Measurements from ENCODE around the gene NUP50.

Gene NUP50

DNA sequence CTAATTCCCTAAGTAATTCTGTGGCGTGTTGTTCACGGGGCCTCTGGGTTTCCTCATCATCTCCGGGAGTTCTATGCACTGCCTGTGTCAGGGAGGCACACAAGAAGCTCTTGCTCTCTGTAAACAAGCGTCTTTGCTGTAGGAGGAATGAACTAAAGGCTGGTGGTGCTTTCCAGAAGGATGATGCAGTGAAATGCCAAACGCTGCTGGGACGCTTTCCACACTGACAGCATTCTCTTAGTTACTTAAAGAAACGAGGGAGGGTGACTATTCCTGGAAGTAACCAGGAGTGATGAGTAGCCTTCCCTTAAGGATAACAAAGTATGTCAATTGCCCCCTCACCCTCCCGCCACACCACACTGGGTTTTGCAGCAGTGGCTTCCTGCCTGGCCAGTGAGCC lies 38.5 kb upstream of the NUP50 start:
- H4K8ac ChIP-seq (ENCODE audit: low read depth, low read length), result no peak overlapping the region
- H3K79me1 ChIP-seq (ENCODE audit: low read depth, low read length), result no peaks in the 10 kb centered on the region
- H3K14ac ChIP-seq (ENCODE audit: low read length), result no peak overlapping the region
- peak overlapping the region; percentile 72 for H2AFZ ChIP-seq (ENCODE audit: low read length)
- no peak overlapping the region for H2AK5ac ChIP-seq (ENCODE audit: low read depth, low read length)
- DNase-seq (ENCODE audit: low spot score), result no peak
- no peak overlapping the region for H2BK15ac ChIP-seq (ENCODE audit: low read length)
- no CpG with 5 or more reads among the region's 8 CpGs for WGBS, 2 donors (ENCODE audit: extremely low coverage in 2 of 2, insufficient read length in 2 of 2, insufficient replicate concordance in 1 of 2)
- no peak overlapping the region for H4K91ac ChIP-seq (ENCODE audit: low read depth, low read length, poor library complexity)
- H3K9me3 ChIP-seq (replicated peaks in 1 of 2; ENCODE audit: control insufficient read depth in 2 of 2, insufficient read depth in 1 of 2, low read depth in 1 of 2, low read length in 2 of 2), result no peaks in the 10 kb centered on the region
- no peaks in the 10 kb centered on the region for H3K36me3 ChIP-seq (replicated peaks in 1 of 2; ENCODE audit: control insufficient read depth in 2 of 2, insufficient read depth in 2 of 2, low read length in 2 of 2)
- no peak overlapping the region for H3K18ac ChIP-seq (ENCODE audit: low read length)
- H2BK12ac ChIP-seq (ENCODE audit: low read length), result no peak overlapping the region
- H3K4ac ChIP-seq (ENCODE audit: low read length), result no peak overlapping the region
- no peak overlapping the region for H3K9ac ChIP-seq (ENCODE audit: low read depth, low read length, poor library complexity)
- peaks cover 6 to 12% of the 10 kb centered on the region in 2 donors for H3K4me1 ChIP-seq (ENCODE audit: control insufficient read depth in 2 of 2, insufficient read depth in 1 of 2, low read depth in 1 of 2, low read length in 2 of 2)
- H3K27me3 ChIP-seq (ENCODE audit: control insufficient read depth in 3 of 3, insufficient read depth in 3 of 3, low read depth in 1 of 3, low read length in 3 of 3), result no peaks in the 10 kb centered on the region
- no peak overlapping the region for H3K23ac ChIP-seq (ENCODE audit: low read depth, low read length, poor library complexity)
- peak overlapping the region in 1 of 2 donors; percentile 22 for H3K4me3 ChIP-seq (ENCODE audit: low read length in 2 of 2)
- H2BK120ac ChIP-seq (ENCODE audit: low read depth, low read length), result no peak overlapping the region
- no peak overlapping the region for H3K27ac ChIP-seq (replicated peaks; ENCODE audit: low read length)
- no peak overlapping the region for H3K4me2 ChIP-seq (ENCODE audit: insufficient read depth, low read length, poor library complexity, severe bottlenecking)
- no peak overlapping the region for H2BK5ac ChIP-seq (ENCODE audit: low read length)

DNA sequence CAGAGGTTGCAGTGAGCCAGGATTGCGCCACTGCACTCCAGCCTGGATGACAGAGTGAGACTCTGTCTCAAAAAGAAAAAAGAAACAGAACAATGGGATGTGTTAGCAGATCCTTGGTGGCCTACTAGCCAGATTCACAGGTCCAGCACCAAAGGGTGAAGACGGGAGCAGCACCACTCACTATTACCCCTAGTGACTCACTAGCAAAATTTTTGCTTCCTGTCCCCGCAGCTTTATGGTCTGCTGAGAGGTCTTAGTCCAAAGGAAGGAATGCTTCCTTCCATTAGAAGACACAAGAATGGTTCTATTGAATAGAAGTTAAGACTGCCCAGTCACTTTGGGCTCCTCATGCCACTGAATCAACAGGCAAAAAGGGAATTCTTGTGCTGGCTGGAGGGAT lies 35.9 kb upstream of the NUP50 start:
- Histone ChIP-seq H3K27me3 (ENCODE audit: control insufficient read depth in 3 of 3, insufficient read depth in 3 of 3, low read depth in 1 of 3, low read length in 3 of 3) (no peaks in the 10 kb centered on the region), H2AK5ac (ENCODE audit: low read depth, low read length) (no peak overlapping the region), H2BK120ac (ENCODE audit: low read depth, low read length) (no peak overlapping the region), H3K23ac (ENCODE audit: low read depth, low read length, poor library complexity) (no peak overlapping the region), H3K4me2 (ENCODE audit: insufficient read depth, low read length, poor library complexity, severe bottlenecking) (no peak overlapping the region), H3K9me3 (replicated peaks in 1 of 2; ENCODE audit: control insufficient read depth in 2 of 2, insufficient read depth in 1 of 2, low read depth in 1 of 2, low read length in 2 of 2) (peaks cover 0 to 1% of the 10 kb centered on the region in 2 donors), H2BK12ac (ENCODE audit: low read length) (no peak overlapping the region), H3K79me1 (ENCODE audit: low read depth, low read length) (no peaks in the 10 kb centered on the region), H2BK5ac (ENCODE audit: low read length) (no peak overlapping the region), H3K4me3 (ENCODE audit: low read length in 2 of 2) (no peak overlapping the region), H4K8ac (ENCODE audit: low read depth, low read length) (no peak overlapping the region), H3K9ac (ENCODE audit: low read depth, low read length, poor library complexity) (no peak overlapping the region), H2BK15ac (ENCODE audit: low read length) (no peak overlapping the region), H3K18ac (ENCODE audit: low read length) (no peak overlapping the region), H3K4ac (ENCODE audit: low read length) (no peak overlapping the region), H3K4me1 (ENCODE audit: control insufficient read depth in 2 of 2, insufficient read depth in 1 of 2, low read depth in 1 of 2, low read length in 2 of 2) (peaks cover 6 to 12% of the 10 kb centered on the region in 2 donors), H3K36me3 (replicated peaks in 1 of 2; ENCODE audit: control insufficient read depth in 2 of 2, insufficient read depth in 2 of 2, low read length in 2 of 2) (peaks cover 0 to 4% of the 10 kb centered on the region in 2 donors), H3K14ac (ENCODE audit: low read length) (no peak overlapping the region), H3K27ac (replicated peaks; ENCODE audit: low read length) (no peak overlapping the region), H4K91ac (ENCODE audit: low read depth, low read length, poor library complexity) (no peak overlapping the region), H2AFZ (ENCODE audit: low read length) (no peak overlapping the region)
- DNase-seq (ENCODE audit: low spot score), result no peak
- whole genome bisulfite sequencing, 2 donors (ENCODE audit: extremely low coverage in 2 of 2, insufficient read length in 2 of 2, insufficient replicate concordance in 1 of 2), result no CpG with 5 or more reads among the region's 3 CpGs

DNA sequence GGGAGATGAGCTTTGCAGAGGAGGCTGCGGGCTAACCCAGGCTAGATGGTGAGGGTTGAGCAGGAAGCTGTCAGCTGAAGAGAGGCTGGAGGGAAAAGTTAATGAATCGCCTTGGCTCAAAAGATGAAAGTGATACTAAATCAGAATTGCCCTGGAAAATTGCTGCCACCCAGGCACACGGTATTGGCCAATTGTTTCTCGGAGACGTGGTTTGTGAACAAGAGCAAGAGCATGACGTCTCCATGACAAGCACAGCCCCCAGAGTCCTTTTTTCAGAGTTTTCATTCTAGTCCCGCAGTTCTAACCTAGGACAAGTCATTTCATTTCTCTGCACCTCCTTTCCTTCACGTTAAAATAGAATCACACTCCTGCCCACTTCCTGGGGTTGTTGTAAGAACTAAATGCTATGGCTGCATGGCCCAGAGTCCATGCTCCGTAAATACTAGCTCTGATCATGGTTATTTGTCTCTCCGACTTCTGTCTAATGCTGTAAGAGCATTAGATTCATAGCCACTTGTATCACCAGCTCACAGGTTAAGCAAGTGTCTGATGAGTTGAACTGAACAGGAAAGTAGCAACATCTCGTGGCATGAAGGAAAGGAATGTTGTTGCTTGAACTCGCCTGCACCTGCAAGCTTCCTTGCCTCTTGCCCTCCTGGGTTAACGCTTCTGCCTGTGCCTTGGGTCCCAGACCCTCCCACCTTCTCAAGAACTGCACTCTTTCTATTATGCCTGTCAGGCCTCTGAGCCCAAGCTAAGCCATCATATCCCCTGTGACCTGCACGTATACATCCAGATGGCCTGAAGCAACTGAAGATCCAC lies 33.8 kb upstream of the NUP50 start:
- Histone ChIP-seq H3K9me3 (replicated peaks in 1 of 2; ENCODE audit: control insufficient read depth in 2 of 2, insufficient read depth in 1 of 2, low read depth in 1 of 2, low read length in 2 of 2) (peaks cover 5 to 11% of the 10 kb centered on the region in 2 donors), H3K4me1 (ENCODE audit: control insufficient read depth in 2 of 2, insufficient read depth in 1 of 2, low read depth in 1 of 2, low read length in 2 of 2) (peaks cover 3 to 9% of the 10 kb centered on the region in 2 donors), H4K8ac (ENCODE audit: low read depth, low read length) (no peak overlapping the region), H3K4me2 (ENCODE audit: insufficient read depth, low read length, poor library complexity, severe bottlenecking) (no peak overlapping the region), H3K18ac (ENCODE audit: low read length) (no peak overlapping the region), H2BK15ac (ENCODE audit: low read length) (no peak overlapping the region), H3K27me3 (ENCODE audit: control insufficient read depth in 3 of 3, insufficient read depth in 3 of 3, low read depth in 1 of 3, low read length in 3 of 3) (no peaks in the 10 kb centered on the region), H3K9ac (ENCODE audit: low read depth, low read length, poor library complexity) (no peak overlapping the region), H3K4ac (ENCODE audit: low read length) (no peak overlapping the region), H3K14ac (ENCODE audit: low read length) (no peak overlapping the region), H2BK5ac (ENCODE audit: low read length) (no peak overlapping the region), H3K4me3 (ENCODE audit: low read length in 2 of 2) (no peak overlapping the region), H4K91ac (ENCODE audit: low read depth, low read length, poor library complexity) (no peak overlapping the region), H3K23ac (ENCODE audit: low read depth, low read length, poor library complexity) (no peak overlapping the region), H3K27ac (replicated peaks; ENCODE audit: low read length) (no peak overlapping the region), H2AFZ (ENCODE audit: low read length) (no peak overlapping the region), H2BK12ac (ENCODE audit: low read length) (no peak overlapping the region), H2BK120ac (ENCODE audit: low read depth, low read length) (no peak overlapping the region), H3K36me3 (replicated peaks in 1 of 2; ENCODE audit: control insufficient read depth in 2 of 2, insufficient read depth in 2 of 2, low read length in 2 of 2) (peaks cover 11 to 12% of the 10 kb centered on the region in 2 donors), H3K79me1 (ENCODE audit: low read depth, low read length) (no peaks in the 10 kb centered on the region), H2AK5ac (ENCODE audit: low read depth, low read length) (no peak overlapping the region)
- no CpG with 5 or more reads among the region's 14 CpGs for WGBS, 2 donors (ENCODE audit: extremely low coverage in 2 of 2, insufficient read length in 2 of 2, insufficient replicate concordance in 1 of 2)
- no peak for DNase-seq (ENCODE audit: low spot score)

DNA sequence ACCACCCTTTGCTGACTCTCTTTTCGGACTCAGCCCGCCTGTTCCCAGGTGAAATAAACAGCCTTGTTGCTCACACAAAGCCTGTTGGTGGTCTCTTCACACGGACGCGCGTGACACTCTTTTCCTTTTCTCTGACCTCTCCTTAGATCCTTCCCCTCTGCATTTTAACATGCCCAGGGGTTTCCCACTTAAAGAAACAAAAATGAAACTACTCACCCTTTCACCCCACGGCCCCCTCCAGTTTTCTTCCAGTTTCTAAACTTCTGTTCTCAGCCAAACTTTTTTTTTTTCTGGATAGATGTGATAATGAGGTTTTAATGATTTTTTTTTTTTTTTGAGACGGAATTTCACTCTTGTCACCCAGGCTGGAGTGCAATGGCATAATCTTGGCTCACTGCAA lies 32.8 kb upstream of the NUP50 start:
- Histone ChIP-seq H3K36me3 (replicated peaks in 1 of 2; ENCODE audit: control insufficient read depth in 2 of 2, insufficient read depth in 2 of 2, low read length in 2 of 2) (peaks cover 11 to 15% of the 10 kb centered on the region in 2 donors), H3K9ac (ENCODE audit: low read depth, low read length, poor library complexity) (no peak overlapping the region), H2BK12ac (ENCODE audit: low read length) (no peak overlapping the region), H3K9me3 (replicated peaks in 1 of 2; ENCODE audit: control insufficient read depth in 2 of 2, insufficient read depth in 1 of 2, low read depth in 1 of 2, low read length in 2 of 2) (peaks cover 7 to 11% of the 10 kb centered on the region in 2 donors), H3K4me3 (ENCODE audit: low read length in 2 of 2) (no peak overlapping the region), H3K4me2 (ENCODE audit: insufficient read depth, low read length, poor library complexity, severe bottlenecking) (no peak overlapping the region), H3K18ac (ENCODE audit: low read length) (no peak overlapping the region), H2BK15ac (ENCODE audit: low read length) (no peak overlapping the region), H3K4ac (ENCODE audit: low read length) (no peak overlapping the region), H2BK120ac (ENCODE audit: low read depth, low read length) (no peak overlapping the region), H3K14ac (ENCODE audit: low read length) (no peak overlapping the region), H3K27me3 (ENCODE audit: control insufficient read depth in 3 of 3, insufficient read depth in 3 of 3, low read depth in 1 of 3, low read length in 3 of 3) (no peaks in the 10 kb centered on the region), H4K8ac (ENCODE audit: low read depth, low read length) (no peak overlapping the region), H3K79me1 (ENCODE audit: low read depth, low read length) (no peaks in the 10 kb centered on the region), H3K27ac (replicated peaks; ENCODE audit: low read length) (no peak overlapping the region), H4K91ac (ENCODE audit: low read depth, low read length, poor library complexity) (no peak overlapping the region), H2AFZ (ENCODE audit: low read length) (no peak overlapping the region), H3K4me1 (ENCODE audit: control insufficient read depth in 2 of 2, insufficient read depth in 1 of 2, low read depth in 1 of 2, low read length in 2 of 2) (peaks cover 0 to 4% of the 10 kb centered on the region in 2 donors), H2BK5ac (ENCODE audit: low read length) (no peak overlapping the region), H2AK5ac (ENCODE audit: low read depth, low read length) (no peak overlapping the region), H3K23ac (ENCODE audit: low read depth, low read length, poor library complexity) (no peak overlapping the region)
- DNase-seq (ENCODE audit: low spot score), result no peak
- WGBS, 2 donors (ENCODE audit: extremely low coverage in 2 of 2, insufficient read length in 2 of 2, insufficient replicate concordance in 1 of 2), result no CpG with 5 or more reads among the region's 8 CpGs

All from neuronal stem cell (in vitro differentiated cells).